ENCODE measurements around the gene EPB41L1.

EPB41L1 gene

GRCh38 chr20:36262440-36262839, 107.9 kb downstream of the EPB41L1 start:
- H3K27ac ChIP-seq, result no peak overlapping the region
- no peak for TF ChIP-seq ZFX (IDR thresholded peaks at IDR 0.05)

GRCh38 chr20:36264426-36265246, 110.1 kb downstream of the EPB41L1 start:
- TF ChIP-seq, protein P1, sequence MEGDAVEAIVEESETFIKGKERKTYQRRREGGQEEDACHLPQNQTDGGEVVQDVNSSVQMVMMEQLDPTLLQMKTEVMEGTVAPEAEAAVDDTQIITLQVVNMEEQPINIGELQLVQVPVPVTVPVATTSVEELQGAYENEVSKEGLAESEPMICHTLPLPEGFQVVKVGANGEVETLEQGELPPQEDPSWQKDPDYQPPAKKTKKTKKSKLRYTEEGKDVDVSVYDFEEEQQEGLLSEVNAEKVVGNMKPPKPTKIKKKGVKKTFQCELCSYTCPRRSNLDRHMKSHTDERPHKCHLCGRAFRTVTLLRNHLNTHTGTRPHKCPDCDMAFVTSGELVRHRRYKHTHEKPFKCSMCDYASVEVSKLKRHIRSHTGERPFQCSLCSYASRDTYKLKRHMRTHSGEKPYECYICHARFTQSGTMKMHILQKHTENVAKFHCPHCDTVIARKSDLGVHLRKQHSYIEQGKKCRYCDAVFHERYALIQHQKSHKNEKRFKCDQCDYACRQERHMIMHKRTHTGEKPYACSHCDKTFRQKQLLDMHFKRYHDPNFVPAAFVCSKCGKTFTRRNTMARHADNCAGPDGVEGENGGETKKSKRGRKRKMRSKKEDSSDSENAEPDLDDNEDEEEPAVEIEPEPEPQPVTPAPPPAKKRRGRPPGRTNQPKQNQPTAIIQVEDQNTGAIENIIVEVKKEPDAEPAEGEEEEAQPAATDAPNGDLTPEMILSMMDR (conservative IDR thresholded peaks at IDR 0.05), result no peak
- no peak for TF ChIP-seq ZFX (IDR thresholded peaks at IDR 0.05)
- no peak overlapping the region for H3K27ac ChIP-seq

DNA sequence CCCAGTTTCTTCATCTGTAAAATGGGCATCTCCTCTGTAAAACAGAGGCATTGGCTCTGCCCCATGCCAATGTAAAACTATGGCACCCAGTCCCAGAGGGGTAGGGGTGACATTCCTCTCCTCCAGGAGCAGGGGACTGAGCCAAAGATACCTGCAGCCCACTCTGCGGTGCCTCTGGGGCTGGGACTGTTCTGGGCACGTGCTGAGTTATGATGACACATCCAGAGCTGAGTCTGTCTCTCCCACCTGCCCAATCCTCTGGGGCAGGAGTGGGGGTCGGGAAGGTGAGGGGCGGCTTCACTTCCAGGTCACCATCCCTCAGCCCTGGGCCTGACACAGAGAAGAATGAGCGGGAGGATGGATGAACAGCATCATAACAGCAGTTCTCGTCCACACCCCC, 111.6 kb downstream of the EPB41L1 start:
- TF ChIP-seq ZFX (IDR thresholded peaks at IDR 0.05), result no peak
- TF ChIP-seq, protein P1 (conservative IDR thresholded peaks at IDR 0.05), result no peak
- no peak overlapping the region for H3K27ac ChIP-seq

DNA sequence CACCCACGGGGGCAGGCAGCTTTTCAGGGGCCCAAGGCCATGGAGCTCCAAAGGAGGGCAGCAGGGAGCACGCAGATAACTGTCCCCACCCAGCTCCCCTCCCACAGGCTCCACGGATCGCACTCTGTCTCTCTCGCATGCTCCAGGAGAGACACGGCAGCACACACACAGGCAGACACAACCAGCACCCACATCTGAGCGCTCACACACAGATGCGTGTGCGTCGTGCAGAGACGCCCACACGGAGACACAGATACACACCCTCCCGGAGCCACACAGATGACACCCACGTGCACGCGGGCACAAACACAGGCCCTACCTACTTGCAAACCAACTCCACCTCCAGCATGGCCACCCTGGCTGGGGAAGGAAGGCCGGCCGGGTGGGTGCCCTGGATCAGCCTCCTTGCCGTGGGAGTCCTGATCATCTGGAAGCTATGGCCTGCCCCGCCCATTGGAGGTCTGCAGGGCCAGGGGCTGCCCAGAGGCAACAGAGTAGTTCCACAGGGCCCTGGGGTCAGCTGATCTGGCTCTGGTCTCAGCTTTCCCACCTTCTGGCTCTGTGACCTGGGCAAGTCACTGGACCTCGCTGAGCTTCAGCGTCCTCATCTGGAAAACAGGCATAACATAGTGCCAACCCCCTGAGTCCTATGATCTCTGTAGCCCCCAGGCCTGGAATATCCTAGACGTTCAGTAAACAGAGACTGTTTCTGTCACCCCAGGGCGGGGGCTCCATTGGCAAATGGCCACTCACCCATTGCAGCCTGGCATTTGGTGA, 113.3 kb downstream of the EPB41L1 start:
- TF ChIP-seq, protein P1 (conservative IDR thresholded peaks at IDR 0.05), result no peak
- TF ChIP-seq ZFX (IDR thresholded peaks at IDR 0.05), result no peak
- H3K27ac ChIP-seq, result no peak overlapping the region

DNA sequence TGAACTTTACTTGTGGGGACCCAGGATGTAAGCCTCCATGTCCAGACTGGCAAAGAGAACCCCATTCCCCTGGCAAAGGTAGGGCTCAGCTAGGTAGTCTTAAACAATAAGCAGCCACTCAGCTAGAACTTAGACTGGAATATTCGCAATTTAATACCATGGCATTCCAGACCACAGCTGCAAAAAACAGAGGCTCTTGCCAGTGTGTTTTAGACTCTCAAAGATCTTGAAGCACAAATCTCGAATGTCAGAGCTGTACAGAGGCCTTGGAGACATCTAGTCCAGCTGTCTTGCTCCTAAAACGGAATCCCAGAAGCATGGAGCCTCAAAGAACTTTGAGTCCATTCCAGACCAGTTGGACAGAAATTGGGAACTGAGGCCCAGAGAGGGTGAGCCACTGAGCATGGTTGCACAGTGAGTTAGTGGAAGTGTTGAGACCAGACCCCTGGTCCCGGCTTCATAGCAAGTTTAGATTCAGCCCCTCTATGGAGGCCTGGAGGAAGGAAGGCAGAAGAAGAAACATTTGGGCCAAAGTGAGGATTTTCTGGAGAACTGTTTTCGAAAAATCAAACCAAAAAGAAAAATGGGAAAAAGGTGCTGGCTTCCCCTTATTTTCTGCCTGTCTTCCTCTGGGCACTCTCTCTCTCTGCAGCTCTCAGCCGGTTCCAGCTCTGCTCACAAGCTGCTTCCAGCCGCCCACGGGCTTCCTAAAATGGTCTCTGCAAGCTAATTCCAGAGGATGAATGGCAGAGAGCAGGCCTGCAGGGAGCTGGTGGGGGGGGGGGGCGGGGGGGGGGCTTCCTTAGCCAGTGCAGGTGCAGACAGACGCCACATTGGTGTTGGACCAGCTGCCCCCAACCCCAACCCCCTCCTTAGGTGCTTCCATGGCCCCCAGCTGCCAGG, 114.2 kb downstream of the EPB41L1 start:
- no peak overlapping the region for H3K27ac ChIP-seq
- no peak for TF ChIP-seq ZFX (IDR thresholded peaks at IDR 0.05)
- TF ChIP-seq, protein P1 (conservative IDR thresholded peaks at IDR 0.05), result no peak

GRCh38 chr20:36269507-36269906, 115.0 kb downstream of the EPB41L1 start:
- no peak for TF ChIP-seq ZFX (IDR thresholded peaks at IDR 0.05)
- TF ChIP-seq, protein P1 (conservative IDR thresholded peaks at IDR 0.05), result no peak
- no peak overlapping the region for H3K27ac ChIP-seq
